K562 treated with DMSO at 1 percent for 48 hours (cell line): ENCODE measurements around the gene ORC4. TPM values are rescaled to one million over a fixed set of nuclear protein-coding genes. Genes with fewer than 3 reads are reported as not detected.

ENCODE experiments used
- total RNA-seq: library from RNA; unstranded; fragments of 300-600 nt; gene quantifications from 2 replicates; pipeline ENCODE4 v1.2.3, GENCODE V29; 2022; ENCODE audit warnings: low replicate concordance; ENCODE audit errors: extremely low read depth

The ORC4 gene
- total RNA-seq: not detected in 2 replicates

GRCh38 chr2:148020111-148021058 lies at the start of gene ORC4:
ORC4 (minus strand) TSS chr2:148020737; CDS start chr2:147975958, 44,779 bp downstream.

GRCh38 chr2:148021059-148021861 lies 723 bp upstream of the ORC4 start, which contains the start of gene MBD5:
MBD5 (plus strand) TSS chr2:148021091.

Other genes with a start within 250 kb of the ORC4 start
- gene ACVR2A, start 175.7 kb downstream of the ORC4 start, total RNA-seq: not detected in 2 replicates
- gene MBD5, start 354 bp upstream of the ORC4 start, total RNA-seq: not detected in 2 replicates